Activated naive CD4-positive, alpha-beta T cell treated with anti-CD3 and anti-CD28 coated beads, Interleukin-2, amount 10 ng/mL, durations not matched to agents 7 days and 5 days (primary cell): ENCODE data around the gene PLCB4.

Source experiments
- CTCF ChIA-PET: fragments of 350-600 bp; sonication (Branson Sonifier 250); formaldehyde crosslinking; loops from one replicate; lab custom pipeline; 2021; ENCODE audit warnings: antibody characterized with exemption; lab: Charles Lee
- DNase-seq: peaks from one replicate; pipeline ENCODE4 v3.0.0-alpha.2; 2020
- H3K27ac Mint-ChIP-seq: one replicate; pipeline ENCODE4 v1.8.0; 2021; ENCODE audit warnings: mild to moderate bottlenecking, moderate library complexity, mixed read lengths
- H3K27me3 Mint-ChIP-seq: one replicate; pipeline ENCODE4 v1.8.0; 2021; ENCODE audit warnings: mild to moderate bottlenecking, mixed read lengths
- H3K36me3 Mint-ChIP-seq: one replicate; pipeline ENCODE4 v1.8.0; 2021; ENCODE audit warnings: mixed read lengths
- H3K4me1 Mint-ChIP-seq: one replicate; pipeline ENCODE4 v1.8.0; 2021; ENCODE audit warnings: mixed read lengths
- H3K4me3 Mint-ChIP-seq: one replicate; pipeline ENCODE4 v1.8.0; 2021; ENCODE audit warnings: mild to moderate bottlenecking, moderate library complexity, mixed read lengths
- H3K9me3 Mint-ChIP-seq: one replicate; pipeline ENCODE4 v1.8.0; 2021; ENCODE audit warnings: mixed read lengths

Gene PLCB4

GRCh38 chr20:9075264-9076095, 6.6 kb downstream of the PLCB4 start:
- no peaks in the 10 kb centered on the region for H3K36me3 Mint-ChIP-seq
- no peak for DNase-seq
- H3K4me1 Mint-ChIP-seq, result no peaks in the 10 kb centered on the region
- H3K9me3 Mint-ChIP-seq, result no peaks in the 10 kb centered on the region
- no peaks in the 10 kb centered on the region for H3K27me3 Mint-ChIP-seq
- CTCF ChIA-PET, result no interaction called here
- H3K4me3 Mint-ChIP-seq, result no peak overlapping the region
- H3K27ac Mint-ChIP-seq, result no peak overlapping the region

- CTCF ChIA-PET, result no interaction called here
Measured at GRCh38 chr20:9076440-9076839, 7.6 kb downstream of the PLCB4 start.

GRCh38 chr20:9078826-9079731, 10.2 kb downstream of the PLCB4 start:
- CTCF ChIA-PET, result no interaction called here

More at GRCh38 chr20:9076440-9076839, 7.6 kb downstream of the PLCB4 start:
- Mint-ChIP-seq H3K36me3 (no peaks in the 10 kb centered on the region), H3K27me3 (no peaks in the 10 kb centered on the region), H3K9me3 (no peaks in the 10 kb centered on the region), H3K4me1 (no peaks in the 10 kb centered on the region), H3K27ac (no peak overlapping the region), H3K4me3 (no peak overlapping the region)
- no peak for DNase-seq

GRCh38 chr20:9081423-9081966, 12.6 kb downstream of the PLCB4 start:
- Mint-ChIP-seq H3K4me3 (no peak overlapping the region), H3K36me3 (no peaks in the 10 kb centered on the region), H3K27me3 (no peaks in the 10 kb centered on the region), H3K27ac (no peak overlapping the region), H3K4me1 (no peaks in the 10 kb centered on the region), H3K9me3 (no peaks in the 10 kb centered on the region)
- CTCF ChIA-PET, result no interaction called here
- DNase-seq, result no peak

More at GRCh38 chr20:9078826-9079731, 10.2 kb downstream of the PLCB4 start:
- no peak overlapping the region for H3K4me3 Mint-ChIP-seq
- no peaks in the 10 kb centered on the region for H3K4me1 Mint-ChIP-seq
- DNase-seq, result no peak
- H3K36me3 Mint-ChIP-seq, result no peaks in the 10 kb centered on the region
- no peaks in the 10 kb centered on the region for H3K9me3 Mint-ChIP-seq
- H3K27ac Mint-ChIP-seq, result no peak overlapping the region
- H3K27me3 Mint-ChIP-seq, result no peaks in the 10 kb centered on the region

- Mint-ChIP-seq H3K36me3 (no peaks in the 10 kb centered on the region), H3K4me1 (no peaks in the 10 kb centered on the region), H3K27me3 (no peaks in the 10 kb centered on the region), H3K4me3 (no peak overlapping the region), H3K9me3 (no peaks in the 10 kb centered on the region), H3K27ac (no peak overlapping the region)
- CTCF ChIA-PET, result no interaction called here
- DNase-seq, result no peak
Measured at GRCh38 chr20:9082741-9083140, 13.9 kb downstream of the PLCB4 start.

- Mint-ChIP-seq H3K27me3 (no peaks in the 10 kb centered on the region), H3K36me3 (no peaks in the 10 kb centered on the region), H3K9me3 (no peaks in the 10 kb centered on the region), H3K4me3 (no peak overlapping the region), H3K4me1 (no peaks in the 10 kb centered on the region), H3K27ac (no peak overlapping the region)
- DNase-seq, result no peak
- CTCF ChIA-PET, result no interaction called here
Measured at GRCh38 chr20:9087531-9088217, 18.8 kb downstream of the PLCB4 start.

GRCh38 chr20:9088556-9088955, 19.7 kb downstream of the PLCB4 start:
- Mint-ChIP-seq H3K27me3 (no peaks in the 10 kb centered on the region), H3K9me3 (no peaks in the 10 kb centered on the region), H3K27ac (no peak overlapping the region), H3K4me1 (no peaks in the 10 kb centered on the region), H3K4me3 (no peak overlapping the region), H3K36me3 (no peaks in the 10 kb centered on the region)
- no peak for DNase-seq
- CTCF ChIA-PET, result no interaction called here

GRCh38 chr20:9092113-9092512, 23.2 kb downstream of the PLCB4 start:
- no peaks in the 10 kb centered on the region for H3K4me1 Mint-ChIP-seq
- no peak overlapping the region for H3K27ac Mint-ChIP-seq
- no peaks in the 10 kb centered on the region for H3K36me3 Mint-ChIP-seq
- no peak for DNase-seq
- H3K4me3 Mint-ChIP-seq, result no peak overlapping the region
- H3K9me3 Mint-ChIP-seq, result no peaks in the 10 kb centered on the region
- CTCF ChIA-PET, result no interaction called here
- H3K27me3 Mint-ChIP-seq, result no peaks in the 10 kb centered on the region

- no peaks in the 10 kb centered on the region for H3K9me3 Mint-ChIP-seq
- no peaks in the 10 kb centered on the region for H3K4me1 Mint-ChIP-seq
- CTCF ChIA-PET, result no interaction called here
- no peak for DNase-seq
- H3K27ac Mint-ChIP-seq, result no peak overlapping the region
- no peak overlapping the region for H3K4me3 Mint-ChIP-seq
- no peaks in the 10 kb centered on the region for H3K27me3 Mint-ChIP-seq
- H3K36me3 Mint-ChIP-seq, result no peaks in the 10 kb centered on the region
Measured at GRCh38 chr20:9092655-9093054, 23.8 kb downstream of the PLCB4 start.

GRCh38 chr20:9093218-9093957, 24.5 kb downstream of the PLCB4 start:
- DNase-seq, result no peak
- no peak overlapping the region for H3K27ac Mint-ChIP-seq

GRCh38 chr20:9099372-9099771, 30.5 kb downstream of the PLCB4 start:
- H3K4me3 Mint-ChIP-seq, result no peak overlapping the region
- no peaks in the 10 kb centered on the region for H3K27me3 Mint-ChIP-seq
- H3K36me3 Mint-ChIP-seq, result no peaks in the 10 kb centered on the region
- no peak for DNase-seq
- no peak overlapping the region for H3K27ac Mint-ChIP-seq
- H3K4me1 Mint-ChIP-seq, result no peaks in the 10 kb centered on the region
- no peaks in the 10 kb centered on the region for H3K9me3 Mint-ChIP-seq
- CTCF ChIA-PET, result no interaction called here

More at GRCh38 chr20:9093218-9093957, 24.5 kb downstream of the PLCB4 start:
- H3K36me3 Mint-ChIP-seq, result no peaks in the 10 kb centered on the region
- no peaks in the 10 kb centered on the region for H3K9me3 Mint-ChIP-seq
- CTCF ChIA-PET, result no interaction called here
- H3K4me1 Mint-ChIP-seq, result no peaks in the 10 kb centered on the region
- H3K4me3 Mint-ChIP-seq, result no peak overlapping the region
- no peaks in the 10 kb centered on the region for H3K27me3 Mint-ChIP-seq

GRCh38 chr20:9100691-9101090, 31.8 kb downstream of the PLCB4 start:
- Mint-ChIP-seq H3K4me1 (no peaks in the 10 kb centered on the region), H3K27ac (no peak overlapping the region), H3K9me3 (peaks cover 2% of the 10 kb centered on the region), H3K4me3 (no peak overlapping the region), H3K36me3 (no peaks in the 10 kb centered on the region), H3K27me3 (no peaks in the 10 kb centered on the region)
- DNase-seq, result no peak
- CTCF ChIA-PET, result no interaction called here

GRCh38 chr20:9102456-9102855, 33.6 kb downstream of the PLCB4 start:
- Mint-ChIP-seq H3K27me3 (no peaks in the 10 kb centered on the region), H3K4me3 (no peak overlapping the region), H3K27ac (no peak overlapping the region), H3K36me3 (no peaks in the 10 kb centered on the region), H3K9me3 (peaks cover 2% of the 10 kb centered on the region), H3K4me1 (no peaks in the 10 kb centered on the region)
- CTCF ChIA-PET, result no interaction called here
- DNase-seq, result no peak
